NK-92 (cell line): Measurements from ENCODE around the gene KRTAP2-2.

Experiments
- DNase-seq: peaks from one replicate; lab custom pipeline; 2025; ENCODE audit not compliant: unreplicated experiment; lab: John Stamatoyannopoulos, UW

The KRTAP2-2 gene

DNA sequence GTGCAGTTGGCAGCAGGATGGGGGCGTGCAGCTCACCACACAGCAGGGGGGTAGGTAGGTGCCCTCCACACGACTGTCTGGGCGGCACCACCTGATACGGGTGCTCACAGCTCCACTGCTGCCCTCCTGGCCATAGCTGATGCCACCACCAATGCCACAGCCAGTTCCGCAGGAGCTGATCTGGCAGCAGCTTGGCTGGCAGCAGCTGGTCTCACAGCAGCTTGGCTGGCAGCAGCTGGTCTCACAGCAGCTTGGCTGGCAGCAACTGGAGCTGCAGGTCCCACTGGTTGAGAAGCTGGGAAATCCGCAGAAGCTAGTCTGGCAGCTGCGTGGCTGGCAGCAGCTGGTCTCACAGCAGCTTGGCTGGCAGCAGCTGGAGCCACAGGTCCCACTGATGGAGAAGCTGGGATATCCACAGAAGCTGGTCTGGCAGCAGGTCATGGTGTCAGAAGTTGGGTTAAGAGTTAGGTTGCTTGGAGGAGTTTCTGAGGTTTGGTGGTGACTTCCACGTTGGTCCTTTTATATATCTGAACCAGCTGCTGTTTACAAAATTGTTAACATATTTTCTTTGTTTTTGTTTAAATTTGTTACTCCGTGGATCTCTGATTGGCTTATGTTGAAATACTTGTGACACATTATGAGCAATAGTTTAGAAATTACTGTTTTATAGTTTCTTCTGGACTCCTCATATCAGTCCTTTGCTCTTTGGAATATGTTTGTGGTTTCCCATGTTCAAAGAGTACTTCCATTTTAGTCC is 28.1 kb downstream of the KRTAP2-2 start, which contains the start of gene KRTAP1-5:
KRTAP1-5 (minus strand) TSS at position 494 of the 757 bp plus-strand sequence; CDS start at position 441, 53 bp downstream.
- no peak for DNase-seq

DNA sequence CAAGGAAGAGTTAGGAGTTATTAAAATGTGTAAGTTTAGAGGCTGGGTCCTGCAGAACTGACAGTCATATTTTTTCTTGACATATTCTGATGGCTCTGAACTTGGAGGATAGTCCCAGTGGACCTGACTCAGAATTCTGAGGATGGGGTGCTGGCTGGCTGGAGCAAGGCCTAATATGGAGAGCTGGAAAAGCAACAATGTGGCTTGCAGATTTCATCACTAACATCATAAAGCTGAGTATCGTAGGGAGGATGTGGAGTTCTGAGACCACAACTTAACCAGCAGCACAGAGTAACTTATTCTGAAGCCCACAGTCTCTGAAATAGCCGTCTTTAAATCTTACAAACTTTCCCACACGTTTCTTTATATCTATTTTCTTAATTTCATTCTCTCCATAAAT is 30.3 kb downstream of the KRTAP2-2 start:
- DNase-seq, result no peak

DNA sequence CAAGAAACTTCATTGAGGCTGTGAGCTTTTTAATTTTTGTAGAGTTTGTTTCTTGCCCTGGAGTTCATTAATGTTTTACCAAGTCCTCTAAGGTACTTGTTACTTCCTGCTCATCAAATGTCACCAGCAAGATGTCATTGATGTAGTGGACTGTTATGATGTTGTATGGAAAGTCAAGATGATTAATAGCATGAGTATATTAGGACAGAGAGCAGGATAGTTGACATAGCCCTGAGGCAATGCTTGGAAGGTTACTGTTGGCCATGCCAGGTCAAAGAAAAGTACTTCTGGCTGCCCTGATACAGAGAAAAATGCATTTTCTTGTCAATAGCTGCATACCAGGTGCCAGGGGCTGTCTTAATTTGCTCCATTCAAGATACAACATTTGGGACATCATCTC is 34.7 kb downstream of the KRTAP2-2 start:
- no peak for DNase-seq

DNA sequence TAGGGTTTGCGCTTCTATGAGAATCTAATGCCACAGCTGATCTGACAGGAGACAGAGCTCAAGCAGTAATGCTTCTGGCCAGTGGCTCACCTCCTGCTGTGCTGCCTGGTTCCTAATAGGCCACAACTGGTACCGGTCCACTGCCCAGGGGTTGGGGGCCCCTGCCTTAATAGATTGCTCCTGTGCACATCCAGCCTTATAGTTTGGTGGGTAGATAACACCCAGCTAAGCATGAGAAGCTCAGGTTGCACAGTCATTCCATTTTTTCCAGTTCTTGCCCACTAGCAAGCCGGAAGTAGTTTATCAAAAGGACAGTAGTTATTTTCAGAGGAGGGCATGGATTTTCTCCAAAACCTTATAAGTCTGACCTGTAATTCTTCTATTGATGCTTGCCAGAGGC is 35.6 kb downstream of the KRTAP2-2 start:
- DNase-seq, result no peak

DNA sequence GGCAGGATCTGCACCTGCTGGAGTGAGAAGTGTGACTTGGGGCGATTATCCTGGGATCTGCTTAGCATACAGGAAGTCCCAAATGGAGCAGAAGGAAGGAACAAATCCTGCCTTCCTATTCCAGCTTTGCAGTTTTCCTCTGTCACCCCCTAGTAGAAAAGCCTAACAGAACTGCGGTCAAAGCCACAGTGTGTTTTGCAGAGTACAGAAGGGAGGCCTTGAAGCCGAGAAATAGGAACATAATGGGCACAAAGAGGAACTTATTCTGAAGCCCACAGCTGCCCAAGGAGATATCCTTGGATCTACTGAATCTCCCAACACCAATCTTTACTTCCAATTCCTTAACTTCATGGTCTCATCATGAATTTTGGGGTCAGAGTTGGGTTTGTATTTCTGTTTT is 36.5 kb downstream of the KRTAP2-2 start:
- no peak for DNase-seq

DNA sequence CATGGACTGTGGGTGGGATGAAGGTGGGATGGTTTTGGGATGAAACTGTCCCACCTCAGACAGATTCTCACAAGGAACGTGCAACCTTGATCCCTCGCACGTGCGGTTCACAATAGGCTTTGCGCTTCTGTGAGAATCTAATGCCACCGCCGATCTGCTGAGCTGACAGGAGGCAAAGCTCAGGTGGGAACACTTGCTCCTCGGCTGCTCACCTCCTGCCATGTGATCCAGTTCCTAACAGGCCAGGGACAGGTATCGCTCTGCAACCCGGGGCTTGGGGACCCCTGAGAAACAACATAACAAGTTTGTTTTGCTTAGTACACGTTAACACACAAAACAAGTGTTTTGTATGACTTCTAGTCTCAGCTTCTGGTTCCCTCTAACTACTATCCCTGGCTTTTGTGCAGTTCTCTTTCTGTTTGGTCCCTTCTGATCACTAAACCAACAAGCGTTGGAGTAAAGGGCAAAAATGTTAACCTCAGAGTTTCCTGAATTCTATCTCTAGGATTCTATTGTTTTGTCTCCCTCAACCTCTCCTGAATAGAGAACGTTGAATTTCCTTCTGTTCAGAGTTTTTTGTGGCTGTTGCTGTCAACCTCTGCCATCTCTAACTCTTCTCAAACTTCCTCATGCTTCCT is 38.3 kb downstream of the KRTAP2-2 start:
- DNase-seq, result no peak

DNA sequence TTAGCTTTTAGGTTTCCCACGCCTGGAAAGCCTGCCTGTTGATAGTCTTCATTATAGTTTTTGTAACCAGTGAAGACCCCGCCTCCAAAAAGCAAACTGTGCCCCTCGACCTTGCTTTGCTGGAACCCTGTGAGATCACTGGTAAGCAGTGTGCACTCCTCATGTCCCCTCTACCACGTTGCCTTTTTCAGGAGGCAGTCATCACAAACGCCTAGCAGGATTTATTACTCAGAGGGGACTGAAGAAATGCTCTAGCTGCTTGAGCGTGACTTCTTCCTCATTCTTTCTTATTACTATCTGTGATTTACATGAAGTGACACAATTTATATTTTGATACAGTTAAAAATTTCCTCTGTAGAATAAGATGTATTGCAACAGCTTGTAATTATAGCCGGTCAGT is 39.6 kb downstream of the KRTAP2-2 start:
- no peak for DNase-seq

DNA sequence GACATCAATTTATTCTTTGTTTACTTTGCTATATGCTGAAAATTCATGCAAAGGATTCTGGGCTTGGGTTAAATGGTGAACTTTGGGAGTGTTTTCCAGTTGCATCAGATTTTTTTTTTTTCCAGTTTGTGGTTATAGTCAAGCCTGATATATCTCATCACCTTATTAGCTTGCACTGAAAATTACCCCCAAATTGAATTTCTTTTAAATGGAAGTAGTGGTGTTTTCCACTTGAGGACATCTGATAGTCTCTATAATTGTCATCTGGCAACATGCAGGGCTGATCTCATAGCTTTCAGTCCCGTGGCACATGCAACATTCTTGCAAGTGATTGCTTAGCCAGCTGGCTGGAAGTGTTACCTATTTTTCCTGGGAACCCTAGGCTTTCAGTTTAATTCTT is 41.4 kb downstream of the KRTAP2-2 start:
- DNase-seq, result no peak

DNA sequence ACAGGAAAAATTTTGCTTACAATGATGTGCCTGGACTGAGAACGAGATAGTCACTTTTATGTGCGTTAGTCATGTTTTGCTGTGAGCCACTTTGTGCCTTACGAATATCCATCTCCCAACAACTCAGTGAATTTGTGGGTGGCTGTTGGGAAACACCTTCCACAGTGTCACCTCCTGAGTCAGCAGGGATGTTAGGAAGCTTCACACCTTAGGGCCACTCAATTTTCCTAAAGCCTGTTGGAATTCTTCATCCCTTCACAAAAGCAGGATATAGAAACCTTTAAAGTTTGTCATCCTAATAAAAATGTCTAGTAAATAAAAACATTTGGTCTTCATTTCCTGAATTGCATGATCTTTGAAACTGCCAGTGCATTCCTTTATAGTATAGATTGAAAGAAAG is 41.8 kb downstream of the KRTAP2-2 start:
- DNase-seq, result no peak

DNA sequence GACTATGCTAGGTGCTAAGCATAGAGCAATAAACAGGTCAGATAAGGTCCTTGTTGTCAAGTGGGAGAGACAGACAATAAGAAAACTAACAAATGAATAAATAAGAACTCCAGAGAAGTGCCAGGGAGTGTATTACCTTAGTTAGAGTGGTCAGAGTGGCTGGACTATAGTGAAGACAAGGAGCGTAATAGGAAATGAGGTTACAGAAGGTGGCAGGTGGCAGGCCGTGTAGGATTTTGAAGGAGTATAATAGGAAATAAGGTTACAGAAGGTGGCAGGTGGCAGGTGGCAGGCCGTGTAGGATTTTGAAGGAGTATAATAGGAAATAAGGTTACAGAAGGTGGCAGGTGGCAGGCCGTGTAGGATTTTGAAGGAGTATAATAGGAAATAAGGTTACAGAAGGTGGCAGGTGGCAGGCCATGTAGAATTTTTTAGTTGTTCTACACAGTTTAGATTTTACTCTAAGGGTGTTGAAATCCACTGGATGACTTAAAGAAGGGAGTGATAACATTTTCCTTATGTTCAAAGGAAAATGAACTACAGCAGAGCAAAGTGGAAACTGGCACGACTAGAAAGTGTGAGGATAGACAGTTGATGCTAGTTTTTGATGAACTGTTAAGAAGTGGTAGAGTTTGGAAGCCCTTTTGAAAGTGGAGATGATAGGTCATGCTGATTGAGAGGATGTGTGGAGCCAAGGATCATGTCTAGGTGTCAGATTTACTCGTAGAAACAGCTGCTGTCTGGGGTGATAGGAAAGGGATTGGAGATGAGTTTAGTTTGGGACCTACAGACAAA is 42.5 kb downstream of the KRTAP2-2 start:
- DNase-seq, result no peak

DNA sequence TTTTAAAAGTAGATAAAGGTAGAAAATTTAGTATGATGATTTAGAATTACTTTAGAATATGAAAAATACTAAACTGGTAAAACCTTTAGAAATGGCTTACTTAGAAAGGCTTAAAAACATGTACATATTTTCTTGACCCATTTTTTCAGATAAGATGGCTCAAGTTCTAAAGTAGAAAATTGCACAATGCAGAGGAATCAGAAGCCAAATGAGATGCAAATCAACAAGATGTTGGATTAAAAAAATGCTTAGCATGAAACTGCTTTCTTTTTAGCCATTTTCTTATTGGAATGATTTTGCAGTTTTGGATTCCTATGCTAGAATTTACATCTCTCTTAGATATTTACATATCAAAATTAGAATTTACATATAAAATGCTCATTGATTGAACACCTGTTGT is 44.6 kb downstream of the KRTAP2-2 start:
- DNase-seq, result no peak

DNA sequence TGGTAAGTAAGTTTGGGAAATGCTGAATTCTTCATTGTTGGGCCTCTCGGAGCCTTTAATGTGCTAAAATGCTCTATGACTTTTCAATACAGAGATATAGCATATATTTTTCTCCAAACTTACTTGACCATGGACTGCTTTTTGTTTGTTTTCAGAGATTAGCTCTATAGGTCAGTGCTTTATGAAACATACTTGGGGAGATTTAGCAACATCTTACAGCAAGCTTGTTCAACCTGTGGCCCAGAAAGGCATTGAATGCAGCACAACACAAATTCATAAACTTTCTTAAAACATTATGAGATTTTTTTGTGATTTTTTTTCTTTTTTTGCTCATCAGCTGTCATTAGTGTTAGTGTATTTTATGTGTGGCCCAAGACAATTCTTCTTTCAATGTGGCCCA is 45.1 kb downstream of the KRTAP2-2 start:
- DNase-seq, result no peak

DNA sequence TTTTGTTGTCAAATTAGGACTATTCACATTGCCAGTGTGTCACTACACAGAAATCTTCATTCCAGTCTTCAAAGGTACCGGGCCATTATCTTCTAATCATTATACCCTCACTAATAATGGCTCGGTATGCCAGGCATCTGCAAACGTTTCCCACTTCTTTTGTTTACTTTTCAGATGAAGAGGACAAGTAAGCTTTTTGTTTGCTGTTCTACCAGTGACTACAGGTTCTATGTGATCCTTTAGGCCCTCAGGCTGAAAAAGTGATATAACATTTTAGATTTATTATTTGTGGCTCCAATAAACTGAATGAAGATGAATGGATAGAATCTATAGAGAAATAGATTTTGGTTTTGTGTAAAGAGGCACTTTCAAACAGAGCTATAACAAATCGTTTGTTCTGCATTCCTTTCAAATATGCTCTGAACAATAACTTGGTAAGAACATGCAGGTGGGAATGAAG is 45.7 kb downstream of the KRTAP2-2 start:
- no peak for DNase-seq

DNA sequence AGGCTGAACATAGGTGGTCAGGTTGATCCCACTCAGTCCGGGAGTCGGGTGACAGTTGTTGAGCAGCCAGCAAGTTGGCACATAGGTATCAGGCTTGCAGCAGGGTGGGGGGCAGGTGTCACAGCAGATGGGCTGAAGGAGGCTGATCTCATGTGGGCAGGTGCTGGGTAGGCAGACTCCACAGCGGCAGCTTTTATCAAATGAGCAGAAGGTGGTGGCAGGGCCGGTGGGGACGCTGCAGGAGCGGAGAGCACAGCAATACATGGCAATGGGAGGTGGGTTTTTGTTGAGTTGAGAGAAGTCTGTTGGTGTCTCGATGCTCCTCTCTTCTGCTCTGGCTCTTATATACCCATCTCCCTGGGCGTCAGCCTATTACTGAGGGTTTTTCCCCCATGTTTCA is 46.2 kb downstream of the KRTAP2-2 start, which contains the start of gene KRTAP3-1:
KRTAP3-1 (minus strand) TSS at position 318 of the 400 bp plus-strand sequence; CDS start at position 264, 54 bp downstream.
- no peak for DNase-seq
